NCI-H748 treated with DMSO at 0.1 percent for 48 hours (cell line): ENCODE data around the gene CHEK2.
"Not testable (repeated sequence)": the region's sequence is repeated elsewhere in the genome, so short reads cannot be mapped to it uniquely, and the experiment has no call there.

Experiments used
- DNase-seq: peaks from one replicate; lab custom pipeline; 2025; lab: John Stamatoyannopoulos, UW

The CHEK2 gene

DNA sequence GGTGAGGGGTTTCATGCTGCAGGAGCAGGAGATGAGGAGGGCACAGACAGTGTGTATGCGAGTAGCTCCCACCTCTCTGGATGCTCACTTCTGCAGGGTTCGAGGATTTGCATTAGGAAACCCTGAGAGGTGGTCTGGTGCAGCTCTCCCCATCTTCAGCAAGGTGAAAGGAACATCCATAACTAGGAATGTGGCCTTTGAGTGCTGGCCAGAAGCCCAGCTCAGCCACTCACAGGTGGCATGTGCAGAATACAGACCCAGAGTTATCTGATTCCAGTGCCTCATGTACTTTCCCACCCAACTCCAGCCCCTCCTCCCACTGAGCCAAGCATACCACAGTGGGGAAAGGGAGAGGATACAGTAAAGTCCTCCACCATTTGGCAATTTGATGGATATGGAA lies 51.8 kb downstream of the CHEK2 start:
- not testable (repeated sequence) for DNase-seq

- not testable (repeated sequence) for DNase-seq
Measured at GRCh38 chr22:28682966-28683365, 58.7 kb downstream of the CHEK2 start.

DNA sequence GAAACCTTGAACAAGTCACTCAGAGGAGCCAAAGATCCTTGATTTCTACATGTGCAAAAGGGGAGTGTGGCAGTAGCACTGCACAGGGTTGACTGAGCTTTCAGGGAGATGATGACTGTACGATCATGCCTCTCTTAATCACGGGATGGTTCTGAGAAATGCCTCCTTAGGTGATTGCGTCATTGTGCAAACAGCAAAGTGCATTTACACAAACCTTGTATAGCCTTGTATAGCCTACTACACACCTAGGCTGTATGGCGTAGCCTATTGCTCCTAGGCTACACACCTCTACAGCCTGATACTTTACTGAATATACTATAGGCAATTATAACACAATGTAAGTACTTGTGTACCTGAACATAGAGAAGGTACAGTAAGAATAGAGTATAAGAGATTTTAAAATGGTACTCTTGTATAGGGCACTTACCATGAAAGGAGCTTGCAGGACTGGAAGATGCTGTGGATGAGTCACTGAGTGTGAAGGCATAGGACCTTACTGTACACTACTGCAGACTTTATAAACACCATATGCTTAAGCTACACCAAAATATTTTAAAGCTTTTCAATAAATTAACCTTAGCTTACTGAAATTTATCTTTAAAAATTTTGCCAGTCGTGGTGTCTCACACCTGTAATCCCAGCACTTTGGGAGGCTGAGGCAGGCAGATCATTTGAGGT lies 60.7 kb downstream of the CHEK2 start:
- not testable (repeated sequence) for DNase-seq

DNA sequence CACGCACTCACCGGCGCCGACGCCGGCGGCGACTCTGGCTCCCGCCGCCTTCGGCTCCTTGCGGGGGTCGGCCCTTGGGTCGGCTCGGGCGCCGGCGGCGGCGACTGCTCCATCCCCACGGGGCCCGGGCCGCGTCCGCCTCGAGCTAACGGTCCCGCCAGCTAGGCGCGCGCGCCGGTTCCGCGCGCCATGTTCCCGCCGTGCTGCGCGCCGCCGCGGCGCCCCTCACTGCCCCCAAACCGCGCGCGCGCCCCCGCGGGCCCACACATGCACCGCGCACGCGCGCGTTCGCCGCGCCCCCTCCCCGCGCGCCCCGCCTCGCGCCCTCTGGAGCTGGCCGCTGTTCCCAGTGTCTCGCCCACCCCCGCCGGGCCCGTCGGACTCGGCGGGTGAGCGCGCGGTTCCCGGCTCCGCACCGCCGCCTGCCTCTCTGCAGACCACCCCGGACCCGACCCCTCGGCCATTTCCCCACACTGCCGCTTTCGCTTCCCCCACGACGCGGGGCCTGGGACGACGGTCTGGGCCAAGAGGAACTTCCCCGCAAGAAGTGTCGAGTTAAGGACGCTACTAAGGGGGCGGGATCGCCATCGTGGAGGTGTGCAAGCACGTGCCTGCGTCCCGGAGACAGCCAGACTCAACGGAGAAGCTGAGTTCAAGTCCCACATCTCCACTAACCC lies 61.9 kb downstream of the CHEK2 start, which contains the start of gene TTC28:
Gene TTC28 (minus strand): TSS at position 230 of the 677 bp plus-strand sequence. CDS start 117 bp downstream, at position 113.
- peak; percentile 4 for DNase-seq

- not testable (repeated sequence) for DNase-seq
Measured at GRCh38 chr22:28678778-28679610, 62.6 kb downstream of the CHEK2 start.

- DNase-seq, result not testable (repeated sequence)
Measured at GRCh38 chr22:28678170-28678569, 63.5 kb downstream of the CHEK2 start.

GRCh38 chr22:28674121-28674563 lies 67.5 kb downstream of the CHEK2 start:
- no peak for DNase-seq

DNA sequence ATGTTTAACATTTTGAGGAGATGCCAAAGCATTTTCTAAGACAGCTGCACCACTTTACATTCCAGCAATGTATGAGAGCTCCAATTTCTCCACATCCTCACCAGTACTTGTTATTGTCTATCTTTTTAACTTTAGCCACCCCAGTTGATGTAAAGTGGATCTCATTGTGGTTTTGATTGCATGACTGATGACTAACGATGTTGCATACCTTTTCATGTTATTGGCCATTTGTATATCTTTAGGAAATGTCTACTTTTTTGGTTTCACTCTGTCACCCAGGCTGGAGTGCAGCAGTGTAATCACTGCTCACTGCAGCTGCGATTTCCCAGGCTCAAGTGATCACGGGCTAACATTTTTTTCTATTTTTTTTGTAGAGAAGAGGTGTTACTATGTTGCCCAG lies 70.9 kb downstream of the CHEK2 start:
- DNase-seq, result no peak

GRCh38 chr22:28670161-28670560 lies 71.5 kb downstream of the CHEK2 start:
- no peak for DNase-seq

GRCh38 chr22:28669387-28669786 lies 72.2 kb downstream of the CHEK2 start:
- no peak for DNase-seq

GRCh38 chr22:28663569-28663942 lies 78.1 kb downstream of the CHEK2 start:
- not testable (repeated sequence) for DNase-seq

GRCh38 chr22:28658448-28658847 lies 83.2 kb downstream of the CHEK2 start:
- DNase-seq, result no peak

GRCh38 chr22:28656181-28656580 lies 85.4 kb downstream of the CHEK2 start:
- no peak for DNase-seq

DNA sequence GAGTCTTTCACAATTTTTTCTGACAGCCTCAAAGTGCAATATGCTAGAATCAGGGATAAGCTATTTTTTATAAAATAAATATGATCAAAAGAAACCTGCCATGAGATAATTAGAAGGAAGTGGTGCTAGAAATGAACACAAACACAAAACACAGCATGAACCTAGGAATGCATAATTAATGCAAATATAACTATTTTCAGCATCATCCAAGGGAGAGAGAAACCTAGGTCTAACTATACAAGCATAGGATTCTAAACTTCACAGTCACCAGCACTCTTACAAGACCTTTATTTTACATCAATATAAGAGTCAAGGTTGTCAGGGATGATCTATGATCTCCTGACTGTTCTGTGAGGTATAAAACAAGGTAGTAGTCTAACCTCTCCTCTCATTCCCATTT lies 91.2 kb downstream of the CHEK2 start:
- DNase-seq, result no peak

DNA sequence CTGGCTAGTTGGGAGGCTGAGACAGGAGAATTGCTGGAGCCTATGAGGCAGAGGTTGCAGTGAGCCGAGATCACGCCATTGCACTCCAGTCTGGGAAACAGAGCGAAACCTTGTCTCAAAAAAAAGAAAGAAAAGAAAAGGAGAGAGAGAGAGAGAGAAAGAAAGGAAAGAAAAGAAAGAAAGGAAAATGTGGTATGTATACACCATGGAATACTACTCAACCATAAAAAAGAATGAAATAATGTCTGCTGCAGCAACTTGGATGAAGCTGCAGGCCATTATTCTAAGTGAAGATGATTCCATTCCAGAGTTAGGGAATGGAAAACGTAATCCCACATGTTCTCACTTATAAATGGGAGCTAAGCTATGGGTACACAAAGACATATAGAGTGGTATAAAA lies 92.8 kb downstream of the CHEK2 start:
- no peak for DNase-seq

- no peak for DNase-seq
Measured at GRCh38 chr22:28647216-28647615, 94.4 kb downstream of the CHEK2 start.

DNA sequence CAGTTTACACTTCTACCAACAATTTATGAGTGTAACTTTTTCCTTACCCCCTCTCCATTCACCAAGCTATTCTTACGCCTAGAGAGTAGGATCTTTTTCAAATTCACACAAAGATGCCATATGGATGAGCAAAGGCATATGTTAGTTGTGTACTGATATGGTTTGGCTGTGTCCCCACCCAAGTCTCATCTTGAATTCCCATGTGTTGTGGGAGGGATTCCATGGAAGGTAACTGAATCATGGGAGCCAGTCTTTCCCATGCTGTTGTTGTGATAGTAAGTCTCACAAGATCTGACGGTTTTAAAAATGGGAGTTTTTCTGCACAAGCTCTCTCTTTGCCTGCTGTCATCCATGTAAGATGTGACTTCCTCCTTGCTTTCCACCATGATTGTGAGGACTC lies 102.3 kb downstream of the CHEK2 start:
- no peak for DNase-seq
